Right hindlimb (tissue), 1 donor: ENCODE measurements around the gene GNG12.
"Not testable (repeated sequence)": the region's sequence is repeated elsewhere in the genome, so short reads cannot be mapped to it uniquely, and the experiment has no call there.

Experiments
- DNase-seq: peaks from one replicate; pipeline ENCODE4 v3.0.0-alpha.2; 2018

Gene GNG12

GRCh38 chr1:67749844-67750690, 83.2 kb downstream of the GNG12 start:
- no peak for DNase-seq

DNA sequence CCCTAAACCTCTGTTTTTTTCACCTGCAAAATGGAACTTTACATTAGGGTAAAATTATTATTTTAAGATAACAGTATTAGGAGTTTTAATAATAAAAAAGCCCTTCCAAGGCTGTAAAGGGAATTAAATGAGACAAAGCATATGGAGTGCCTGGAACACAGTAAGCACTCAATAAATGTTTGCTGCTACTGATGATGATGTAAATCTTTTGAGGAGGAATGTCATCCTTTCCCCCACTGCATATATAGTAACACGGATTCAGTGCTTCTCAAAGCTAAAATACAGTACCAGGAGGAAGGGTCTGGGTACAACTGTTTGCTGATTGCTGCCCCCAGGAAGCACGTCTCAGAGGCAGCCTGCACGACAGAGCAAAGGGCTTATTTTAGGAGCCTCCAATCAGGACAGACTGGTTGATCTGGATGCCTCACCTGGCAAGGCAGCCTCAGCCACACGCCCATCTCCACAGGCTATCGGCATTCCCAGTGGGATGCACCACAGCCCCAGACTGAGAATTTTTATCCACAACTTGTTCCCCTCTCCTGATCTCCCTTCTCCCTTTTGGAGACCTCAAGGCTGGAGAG, 83.9 kb downstream of the GNG12 start:
- DNase-seq = no peak

DNA sequence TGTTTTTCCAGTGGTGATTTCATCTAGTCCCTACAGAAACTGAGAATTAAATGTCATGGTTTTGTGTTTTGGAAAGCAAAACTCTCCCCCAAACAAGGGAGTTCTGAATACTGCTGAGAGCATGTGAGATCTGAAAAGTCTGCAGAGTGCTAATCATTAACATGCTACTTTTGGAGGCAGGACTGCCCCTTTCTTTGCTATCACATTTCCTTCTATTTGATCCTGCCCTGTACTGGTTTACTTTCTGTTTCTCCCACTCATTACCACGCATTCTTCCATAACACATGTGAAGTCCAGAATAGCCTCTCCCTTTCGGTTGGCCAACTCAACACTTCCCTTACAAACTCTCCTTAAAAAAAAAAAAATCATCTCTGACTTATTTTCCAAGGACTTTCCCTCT, 84.6 kb downstream of the GNG12 start:
- no peak for DNase-seq

GRCh38 chr1:67747671-67748546, 85.4 kb downstream of the GNG12 start:
- no peak for DNase-seq

DNA sequence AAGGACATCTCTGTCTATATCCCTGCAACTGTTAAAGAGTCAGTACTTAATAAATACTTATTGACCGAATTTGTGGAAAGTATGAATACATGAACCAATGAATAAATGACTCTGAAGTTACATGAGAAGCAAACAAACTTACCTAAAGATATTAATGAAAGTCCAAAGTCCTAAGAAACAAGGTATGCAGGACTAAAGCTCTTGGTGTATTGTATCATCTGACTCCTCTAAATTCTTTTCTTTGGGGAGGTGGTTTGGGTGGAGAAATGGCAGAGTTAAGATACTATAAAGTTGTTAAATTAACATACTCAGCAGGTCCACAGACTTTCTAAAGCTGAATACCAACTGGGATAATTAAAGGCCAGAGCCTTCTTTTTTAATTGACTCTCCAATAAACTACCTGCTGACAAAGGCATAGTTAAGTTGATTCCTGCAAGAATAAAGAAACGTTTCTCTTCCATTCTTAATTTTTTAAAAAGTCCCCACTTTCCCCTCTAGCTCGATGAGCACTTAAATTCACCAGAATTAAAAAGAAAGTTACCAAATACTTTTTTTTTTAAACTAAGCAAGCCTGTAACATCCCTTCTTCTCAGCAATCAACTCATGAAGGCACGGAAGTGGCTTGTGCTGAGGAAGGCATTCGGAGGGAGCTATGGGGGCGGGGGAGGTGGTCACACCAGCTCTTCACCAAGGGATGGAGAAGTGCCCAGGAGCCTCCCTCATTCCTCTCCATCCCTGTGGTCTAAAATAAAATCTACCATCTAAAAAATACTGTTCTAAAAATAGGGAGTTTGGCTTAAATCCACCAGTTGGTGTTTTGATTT, 87.2 kb downstream of the GNG12 start:
- no peak for DNase-seq

GRCh38 chr1:67743072-67743725, 90.1 kb downstream of the GNG12 start:
- no peak for DNase-seq

DNA sequence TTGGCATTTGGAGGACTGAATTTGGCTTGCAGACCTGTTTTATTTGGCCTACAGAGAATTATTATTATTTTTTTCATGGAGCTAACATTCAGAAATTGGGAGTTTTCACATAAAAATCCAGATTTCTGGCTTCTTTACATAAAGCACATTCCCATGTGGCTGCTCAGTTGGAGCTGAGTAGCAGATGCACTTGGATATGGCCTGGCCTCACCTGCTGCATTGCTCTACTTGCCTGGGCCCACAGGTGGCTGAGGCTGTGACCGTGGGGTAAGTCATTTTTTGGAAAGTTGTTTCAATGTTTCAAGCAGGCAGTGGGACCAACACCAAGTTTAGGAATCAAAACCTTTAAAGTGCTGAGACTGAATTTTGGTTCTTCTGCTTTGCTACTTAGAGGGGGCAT, 91.5 kb downstream of the GNG12 start:
- no peak for DNase-seq

- DNase-seq = peak; percentile 61
These were observed 92.1 kb downstream of the GNG12 start for GRCh38 chr1:67741121-67741520.

DNA sequence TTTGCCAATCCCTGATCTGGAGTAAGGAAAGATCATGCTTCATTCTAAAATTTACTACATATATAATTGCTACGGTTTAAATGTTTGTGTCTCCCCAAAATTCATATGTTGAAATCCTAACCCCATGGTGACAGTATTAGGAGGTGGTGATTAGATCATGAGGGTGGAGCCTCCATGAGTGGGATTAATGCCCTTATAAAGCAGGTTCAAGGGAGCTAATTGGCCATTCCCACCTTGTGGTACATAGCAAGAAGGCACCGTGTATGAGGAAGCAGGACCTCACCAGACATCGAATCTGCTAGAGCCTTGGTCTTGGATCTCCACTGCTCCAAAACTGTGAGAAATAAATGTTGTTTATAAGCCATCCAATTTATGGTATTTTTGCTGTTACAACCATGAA, 92.7 kb downstream of the GNG12 start:
- DNase-seq = no peak

GRCh38 chr1:67739361-67739760, 93.9 kb downstream of the GNG12 start:
- DNase-seq = no peak

GRCh38 chr1:67738401-67738800, 94.9 kb downstream of the GNG12 start:
- no peak for DNase-seq

DNA sequence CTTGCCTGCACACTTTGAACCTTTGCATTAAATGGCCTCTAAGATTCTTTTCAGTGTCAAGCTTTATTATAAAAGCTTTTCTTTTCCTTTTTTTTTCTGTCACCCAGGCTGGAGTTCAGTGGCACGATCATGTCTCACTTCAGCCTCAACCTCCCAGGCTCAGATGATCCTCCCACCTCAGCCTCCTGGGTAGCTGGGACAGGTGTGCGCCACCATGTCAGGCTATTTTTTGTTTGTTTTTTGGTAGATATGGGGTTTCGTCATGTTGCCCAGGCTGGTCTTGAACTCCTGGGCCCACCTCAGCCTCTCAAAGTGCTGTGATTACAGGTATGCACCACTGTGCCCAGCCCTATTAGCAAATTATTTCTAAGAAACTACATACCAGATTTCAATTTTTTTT, 95.4 kb downstream of the GNG12 start:
- no peak for DNase-seq

DNA sequence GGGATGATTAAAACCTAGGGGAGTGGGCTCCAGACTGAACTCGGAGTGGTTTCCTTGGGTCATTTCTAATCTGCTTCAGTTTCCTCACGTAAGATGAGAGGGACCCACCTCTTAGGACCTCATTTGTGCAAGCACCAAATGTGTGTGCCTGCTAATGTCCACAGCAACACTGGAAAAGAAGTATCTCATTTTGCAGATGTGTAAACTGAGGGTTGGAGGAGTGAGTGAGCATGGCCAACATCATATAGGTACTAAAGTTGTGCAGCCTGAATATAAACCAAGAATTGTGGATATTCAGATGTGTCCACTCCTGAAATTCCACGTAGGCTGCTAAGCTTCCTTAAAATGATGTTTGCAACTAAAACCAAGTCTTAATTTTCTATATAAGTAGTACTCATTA, 96.5 kb downstream of the GNG12 start:
- no peak for DNase-seq

GRCh38 chr1:67735806-67736627, 97.2 kb downstream of the GNG12 start:
- DNase-seq = peak; percentile 83

DNA sequence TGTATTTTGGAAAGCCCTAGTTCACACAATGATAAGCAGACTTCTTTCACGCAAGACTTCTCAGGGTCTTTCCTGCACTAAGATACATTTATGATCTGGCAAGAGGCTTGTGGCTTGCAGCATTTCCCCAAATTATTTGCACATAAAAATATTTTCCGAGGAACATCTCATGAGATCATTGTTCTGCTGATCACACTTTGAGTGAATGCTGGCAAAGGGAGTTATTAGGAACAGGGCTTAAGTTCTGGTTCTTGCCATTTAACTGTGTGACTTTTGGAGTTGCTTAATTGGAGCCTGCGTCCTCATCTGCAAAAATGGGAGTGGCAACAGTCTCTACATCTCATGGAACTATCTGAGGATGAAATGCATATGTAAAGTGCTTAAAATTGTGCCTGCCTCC, 98.1 kb downstream of the GNG12 start:
- no peak for DNase-seq

DNA sequence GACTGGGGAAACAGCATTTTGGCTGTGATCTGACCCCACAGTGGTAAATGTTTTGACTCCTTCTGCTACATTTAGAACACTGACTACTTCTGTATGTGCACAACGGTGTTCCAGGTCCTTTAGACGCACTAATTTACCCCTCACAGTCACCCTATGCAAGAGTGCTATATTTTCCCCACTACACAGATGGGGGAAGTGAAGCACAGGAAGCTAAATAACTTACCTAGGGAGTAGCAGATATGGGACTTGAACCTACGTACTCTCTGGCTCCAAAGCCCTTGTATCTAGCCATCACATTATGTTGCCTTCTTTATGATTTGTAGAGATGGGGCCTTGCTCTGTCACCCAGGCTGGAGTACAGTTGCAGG, 99.0 kb downstream of the GNG12 start:
- DNase-seq = no peak

GRCh38 chr1:67733681-67734322, 99.5 kb downstream of the GNG12 start:
- no peak for DNase-seq

GRCh38 chr1:67732750-67733151, 100.5 kb downstream of the GNG12 start:
- DNase-seq = peak; percentile 63

GRCh38 chr1:67731322-67731721, 101.9 kb downstream of the GNG12 start:
- DNase-seq = no peak

- not testable (repeated sequence) for DNase-seq
These were observed 103.0 kb downstream of the GNG12 start for GRCh38 chr1:67730312-67730711.

DNA sequence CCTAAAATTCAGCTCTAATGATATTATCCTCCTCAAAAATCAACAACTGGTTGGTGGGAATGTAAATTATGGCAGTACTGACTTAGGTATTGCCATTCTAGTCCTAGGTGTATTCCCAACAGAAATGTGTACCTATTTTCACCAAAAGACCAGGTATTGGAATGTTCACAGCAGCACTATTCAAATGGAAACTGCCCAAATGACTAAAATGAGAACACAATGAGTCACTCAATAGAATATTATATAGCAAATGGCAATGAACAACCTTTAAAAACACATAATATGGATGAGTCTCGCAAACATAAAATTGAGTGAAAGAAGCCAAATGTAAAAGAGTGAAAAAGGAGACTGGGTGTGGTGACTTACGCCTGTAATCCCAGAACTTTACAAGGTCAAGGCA, 103.4 kb downstream of the GNG12 start:
- no peak for DNase-seq
